DMS114 treated with DMSO at 0.1 percent for 48 hours (cell line): ENCODE data around the gene NEURL1B.
"Not testable (repeated sequence)": the region's sequence is repeated elsewhere in the genome, so short reads cannot be mapped to it uniquely, and the experiment has no call there.

Source experiments
- DNase-seq: peaks from one replicate; lab custom pipeline; 2025; ENCODE audit not compliant: unreplicated experiment; lab: John Stamatoyannopoulos, UW

The NEURL1B gene

GRCh38 chr5:172640822-172641358 is at the start of gene NEURL1B:
Gene NEURL1B (plus strand): TSS chr5:172641263. CDS start chr5:172641407, 144 bp downstream.
- DNase-seq = peak; percentile 54

DNA sequence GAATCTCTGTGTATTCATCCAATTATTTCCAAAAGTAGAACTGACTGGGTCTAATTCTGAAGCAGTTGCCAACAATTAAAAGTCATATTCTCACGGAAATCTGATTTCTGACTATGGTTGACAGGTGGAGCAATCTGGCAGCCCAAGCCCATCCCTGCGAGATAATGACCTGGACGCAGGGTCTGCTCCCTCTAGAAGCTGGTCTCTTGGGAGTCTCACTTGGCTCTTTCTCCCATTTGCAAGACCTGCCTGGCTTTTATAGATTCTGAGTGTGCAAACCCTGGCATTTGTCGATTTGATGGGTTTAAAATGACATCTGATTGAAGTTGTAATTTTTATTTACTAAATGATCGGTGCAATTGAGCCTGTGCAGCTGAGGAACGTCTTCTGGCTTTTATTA is 49.4 kb upstream of the NEURL1B start:
- no peak for DNase-seq

- no peak for DNase-seq
Observed at GRCh38 chr5:172592881-172593280, 48.2 kb upstream of the NEURL1B start.

- DNase-seq = no peak
Observed at GRCh38 chr5:172593306-172593705, 47.8 kb upstream of the NEURL1B start.

GRCh38 chr5:172593721-172594235 is 47.3 kb upstream of the NEURL1B start:
- DNase-seq = no peak

- no peak for DNase-seq
Observed at GRCh38 chr5:172594431-172594830, 46.6 kb upstream of the NEURL1B start.

DNA sequence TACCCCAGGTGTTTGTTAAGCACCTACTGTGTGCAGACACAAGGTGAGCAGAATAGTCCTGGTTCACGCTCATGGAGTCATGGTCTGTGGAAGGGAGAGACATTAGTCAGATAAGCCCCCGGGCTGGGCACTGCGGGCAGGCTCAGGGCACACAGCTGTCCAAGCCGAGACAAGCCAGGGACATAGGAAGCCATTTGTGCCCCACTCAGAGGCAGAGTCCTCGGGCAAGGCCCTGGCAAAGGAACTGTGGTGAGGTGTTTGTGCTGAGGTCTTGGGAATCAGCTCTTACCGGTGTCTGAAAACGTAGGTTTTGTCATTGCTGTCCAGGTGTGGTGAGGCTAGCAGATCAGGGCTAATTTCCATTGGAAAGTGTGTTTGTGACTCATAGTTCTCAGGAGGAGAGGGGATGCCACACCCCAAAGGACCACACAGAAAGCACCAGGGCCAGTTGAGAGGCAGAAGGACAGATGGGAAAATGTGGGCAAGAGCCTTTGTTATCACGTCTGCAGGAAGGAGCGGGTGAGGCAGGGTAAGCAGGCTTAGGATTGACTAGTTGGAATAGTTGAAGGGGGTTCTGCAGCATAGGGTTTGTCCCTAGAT is 46.1 kb upstream of the NEURL1B start:
- no peak for DNase-seq

DNA sequence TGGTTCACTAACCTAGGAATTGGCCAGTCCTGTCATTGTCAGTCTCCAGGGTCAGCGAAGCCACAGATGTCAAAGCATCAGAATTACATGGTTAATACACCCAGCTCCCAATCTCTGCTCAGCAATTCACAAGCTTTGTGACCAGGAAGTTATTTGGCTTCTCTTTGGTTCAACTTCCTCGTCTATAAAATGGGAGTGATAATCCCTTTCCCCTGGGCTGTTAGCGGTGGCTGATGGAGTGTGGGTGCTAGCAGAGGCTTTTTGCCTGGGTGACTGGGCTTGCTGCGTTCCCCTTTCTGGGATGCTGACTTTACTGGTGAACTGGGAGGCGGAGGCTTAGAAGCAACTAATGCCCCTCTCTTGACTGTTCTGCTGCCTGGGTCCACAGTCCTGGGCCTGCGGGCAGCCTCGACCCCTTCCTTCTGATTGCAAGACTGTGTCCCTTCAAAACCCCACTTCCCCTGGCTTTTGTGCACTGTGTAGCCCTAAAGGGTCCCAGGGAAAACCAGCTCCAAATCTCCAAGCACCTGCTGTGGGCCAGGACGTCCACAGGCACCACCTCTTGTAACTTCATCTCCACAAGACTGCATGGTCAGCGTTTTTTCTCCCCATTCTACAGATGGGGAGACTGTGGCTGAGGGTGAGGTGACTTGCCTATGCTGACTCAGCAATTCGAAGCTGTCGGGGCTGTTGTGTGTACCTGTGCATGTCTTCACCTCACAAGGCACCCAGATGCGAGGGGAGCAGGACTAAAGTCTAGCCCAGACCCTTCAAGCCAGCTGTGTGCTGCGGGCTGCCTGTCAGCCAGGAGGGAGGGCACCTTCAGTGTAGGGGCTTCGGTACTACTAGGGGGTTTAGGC is 45.2 kb upstream of the NEURL1B start:
- DNase-seq = no peak

GRCh38 chr5:172596638-172597231 is 44.3 kb upstream of the NEURL1B start:
- DNase-seq = no peak

DNA sequence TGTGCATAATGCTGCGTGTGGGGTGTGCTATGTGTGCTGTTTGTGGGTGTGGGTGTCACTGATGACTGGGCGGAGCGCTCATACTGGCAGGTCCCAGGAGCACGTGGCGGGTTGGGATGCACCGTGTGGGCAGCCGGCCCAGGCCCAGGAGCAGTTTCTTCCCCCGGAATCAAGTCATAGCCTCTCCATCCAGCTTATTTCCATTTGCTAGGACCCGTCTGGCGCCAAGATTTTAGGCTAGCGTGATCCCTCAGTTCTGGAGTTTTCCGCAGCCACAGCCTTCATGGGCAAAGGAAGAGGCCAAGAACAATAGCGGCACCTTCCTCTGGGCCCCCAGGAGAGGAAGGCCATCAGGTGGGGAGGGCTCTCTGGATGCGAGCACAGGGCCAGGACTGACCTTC is 43.3 kb upstream of the NEURL1B start:
- DNase-seq = no peak

- no peak for DNase-seq
Observed at GRCh38 chr5:172598251-172599203, 42.5 kb upstream of the NEURL1B start.

DNA sequence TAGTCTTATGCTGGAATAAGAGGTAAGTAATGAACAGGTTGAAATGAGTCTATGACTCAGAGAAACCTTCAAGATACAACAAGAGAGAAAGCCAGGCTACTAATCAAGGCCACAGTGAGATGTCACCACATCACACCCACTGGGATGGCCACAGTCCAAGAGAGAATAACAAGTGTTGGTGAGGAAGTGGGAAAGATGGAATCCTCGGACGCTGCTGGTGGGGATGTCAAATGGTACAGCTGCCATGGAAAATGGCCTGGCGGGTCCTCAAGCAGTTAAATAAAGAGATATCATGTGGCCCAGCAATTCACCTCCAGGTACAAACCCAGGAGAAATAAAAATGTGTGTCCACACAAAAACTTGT is 41.9 kb upstream of the NEURL1B start:
- DNase-seq = no peak

GRCh38 chr5:172600571-172600970 is 40.5 kb upstream of the NEURL1B start:
- DNase-seq = no peak

DNA sequence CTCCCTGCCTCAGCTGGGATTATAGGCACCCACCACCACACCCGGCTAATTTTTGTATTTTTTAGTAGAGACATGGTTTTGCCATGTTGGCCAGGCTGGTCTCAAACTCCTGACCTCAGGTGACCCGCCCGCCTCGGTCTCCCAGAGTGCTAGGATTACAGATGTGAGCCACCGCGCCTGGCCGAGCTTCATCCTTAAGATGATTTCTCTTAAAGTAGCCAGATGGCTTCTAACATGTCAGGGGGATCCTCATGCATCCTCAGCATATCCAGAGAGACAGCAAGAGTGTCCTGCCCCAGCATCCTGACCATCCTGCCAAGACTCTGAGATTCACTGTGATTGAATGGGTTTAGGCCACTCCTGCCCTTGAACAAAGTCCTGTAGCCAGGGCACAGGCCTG is 39.5 kb upstream of the NEURL1B start:
- not testable (repeated sequence) for DNase-seq

DNA sequence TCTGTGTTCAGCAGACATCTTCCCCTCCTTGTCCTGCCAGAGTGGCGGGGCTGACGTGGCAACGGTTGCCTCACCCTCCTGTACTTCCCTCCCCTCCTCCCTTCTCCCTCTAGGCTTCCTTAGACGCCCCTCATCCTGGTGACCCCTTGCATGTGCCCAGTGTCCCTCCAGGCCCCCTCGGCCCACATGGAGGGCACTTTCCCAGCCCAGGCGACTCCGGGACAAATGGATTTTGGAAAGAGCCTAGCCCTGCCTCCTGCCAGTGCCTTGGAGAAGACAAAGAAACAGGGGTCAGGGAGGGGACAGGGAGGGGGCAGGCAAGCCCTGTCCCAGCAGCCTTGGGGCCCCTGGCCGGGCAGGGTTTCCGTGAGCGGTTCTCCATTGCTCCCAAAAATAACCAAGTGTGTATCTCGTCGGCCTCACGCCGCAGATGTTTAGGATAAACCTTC is 38.3 kb upstream of the NEURL1B start:
- DNase-seq = no peak

DNA sequence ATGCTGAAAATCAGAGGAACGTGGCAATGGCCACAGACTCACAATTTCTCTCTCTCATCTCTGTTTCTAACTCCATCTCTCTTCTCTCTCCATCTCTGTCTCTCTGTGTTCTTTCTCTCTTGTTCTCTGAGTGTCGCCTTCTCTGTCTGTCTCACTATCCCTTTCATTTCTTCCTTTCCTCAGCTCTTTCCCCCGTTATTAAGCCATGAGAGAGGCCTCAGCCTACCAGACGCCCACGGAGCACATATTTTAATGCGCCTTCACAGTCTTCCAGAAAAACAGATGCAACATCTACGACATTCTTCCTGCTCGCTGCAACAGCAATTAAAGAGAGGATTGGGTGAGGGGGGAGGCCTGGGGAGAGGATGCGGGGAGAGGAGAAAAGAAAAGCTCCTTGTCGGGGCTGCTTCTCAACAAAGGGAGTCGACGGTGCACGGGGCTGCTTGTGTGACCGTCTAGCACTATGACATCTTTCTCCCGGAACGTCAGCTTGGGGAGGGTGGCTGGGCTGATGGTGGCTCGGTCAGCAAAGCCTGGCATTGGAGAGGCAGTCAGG is 37.7 kb upstream of the NEURL1B start:
- DNase-seq = no peak

DNA sequence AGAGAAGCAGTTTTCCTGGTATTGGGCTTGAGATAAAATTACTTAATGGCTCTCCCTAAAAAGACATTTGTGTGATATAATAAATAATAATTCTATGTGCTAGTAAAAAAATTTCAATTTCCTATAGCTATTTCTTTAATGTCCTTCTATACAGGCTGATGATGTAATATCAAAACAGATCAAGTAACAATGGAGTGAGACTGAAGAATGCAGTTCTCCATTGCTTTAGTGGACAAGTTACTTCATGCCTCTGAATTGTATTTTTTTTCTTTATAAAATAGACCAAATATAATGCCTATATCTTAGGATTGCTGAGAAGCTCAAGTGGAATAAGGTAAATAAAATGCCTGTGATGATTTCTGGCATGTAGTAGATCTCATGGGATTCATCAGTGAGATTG is 35.6 kb upstream of the NEURL1B start:
- no peak for DNase-seq

- DNase-seq = no peak
Observed at GRCh38 chr5:172606156-172606785, 34.8 kb upstream of the NEURL1B start.

- DNase-seq = no peak
Observed at GRCh38 chr5:172607213-172607793, 33.8 kb upstream of the NEURL1B start.
